Renal cortical epithelial cell (primary cell): Measurements from ENCODE around the gene TECPR1. TPM values are rescaled to one million over a fixed set of nuclear protein-coding genes. Genes with fewer than 3 reads are reported as not detected.
A peak's percentile ranks its signal among the peaks of the same experiment; 100 is the strongest.

Experiments
- DNase-seq: peaks from one replicate; pipeline ENCODE4 v3.0.0-alpha.2; 2011; ENCODE audit warnings: low read depth
- total RNA-seq: library from RNA; depleted of rRNA; stranded (reverse); fragments of >200 nt; gene quantifications from 2 replicates; pipeline ENCODE4 v1.2.3, GENCODE V29; 2014

Gene TECPR1
- total RNA-seq, 1 donor from 2014 or later: 22.0 TPM

DNA sequence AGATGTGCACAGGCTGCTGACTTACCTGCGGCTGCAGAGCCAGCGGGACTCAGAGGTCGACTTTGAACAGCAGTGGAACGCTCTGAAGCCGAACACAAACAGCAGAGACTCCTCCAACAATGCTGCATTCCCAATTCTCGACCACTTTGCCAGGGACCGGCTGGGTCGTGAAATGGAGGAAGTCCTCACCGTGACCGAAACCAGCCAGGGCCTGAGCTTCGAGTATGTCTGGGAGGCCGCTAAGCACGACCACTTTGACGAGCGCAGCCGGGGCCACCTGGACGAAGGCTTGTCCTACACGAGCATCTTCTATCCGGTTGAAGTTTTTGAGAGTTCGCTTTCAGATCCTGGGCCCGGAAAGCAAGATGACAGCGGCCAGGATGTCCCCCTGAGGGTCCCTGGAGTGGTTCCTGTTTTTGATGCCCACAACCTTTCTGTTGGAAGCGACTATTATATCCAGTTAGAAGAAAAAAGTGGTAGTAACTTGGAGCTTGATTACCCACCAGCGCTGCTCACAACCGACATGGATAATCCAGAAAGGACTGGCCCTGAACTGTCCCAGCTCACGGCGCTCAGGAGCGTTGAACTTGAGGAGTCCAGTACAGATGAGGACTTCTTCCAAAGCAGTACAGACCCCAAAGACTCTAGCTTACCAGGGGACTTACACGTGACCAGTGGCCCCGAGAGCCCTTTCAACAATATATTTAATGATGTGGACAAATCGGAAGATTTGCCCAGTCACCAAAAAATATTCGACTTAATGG is 60.2 kb downstream of the TECPR1 start:
- no peak for DNase-seq

- DNase-seq: no peak
These were observed 62.5 kb downstream of the TECPR1 start for GRCh38 chr7:98189559-98189958.

- no peak for DNase-seq
These were observed 64.9 kb downstream of the TECPR1 start for GRCh38 chr7:98187138-98187502.

GRCh38 chr7:98186452-98187137 is 65.4 kb downstream of the TECPR1 start:
- DNase-seq: no peak

- no peak for DNase-seq
These were observed 66.9 kb downstream of the TECPR1 start for GRCh38 chr7:98185101-98185500.

DNA sequence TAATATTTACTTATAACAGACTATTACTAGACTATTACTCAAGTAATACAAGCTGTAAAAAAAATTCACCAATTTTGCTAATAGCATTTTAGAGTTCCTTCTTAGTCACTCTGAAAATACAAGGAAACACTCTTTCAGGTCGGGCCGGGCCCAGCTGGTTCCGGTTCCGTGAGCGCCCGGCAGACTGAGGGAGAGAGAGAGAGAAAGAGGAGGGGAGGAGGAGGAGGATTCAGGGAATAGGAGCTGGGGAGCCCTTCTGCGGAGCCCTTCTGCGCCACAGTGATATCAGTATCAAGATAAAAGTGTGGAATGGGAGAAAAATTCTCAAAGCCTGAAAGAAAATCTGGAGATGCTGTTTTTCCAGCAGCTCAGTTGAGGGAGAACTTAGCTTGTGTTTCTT is 71.3 kb downstream of the TECPR1 start:
- DNase-seq: no peak

- no peak for DNase-seq
These were observed 73.1 kb downstream of the TECPR1 start for GRCh38 chr7:98178762-98179490.

GRCh38 chr7:98178321-98178720 is 73.7 kb downstream of the TECPR1 start:
- DNase-seq: no peak

DNA sequence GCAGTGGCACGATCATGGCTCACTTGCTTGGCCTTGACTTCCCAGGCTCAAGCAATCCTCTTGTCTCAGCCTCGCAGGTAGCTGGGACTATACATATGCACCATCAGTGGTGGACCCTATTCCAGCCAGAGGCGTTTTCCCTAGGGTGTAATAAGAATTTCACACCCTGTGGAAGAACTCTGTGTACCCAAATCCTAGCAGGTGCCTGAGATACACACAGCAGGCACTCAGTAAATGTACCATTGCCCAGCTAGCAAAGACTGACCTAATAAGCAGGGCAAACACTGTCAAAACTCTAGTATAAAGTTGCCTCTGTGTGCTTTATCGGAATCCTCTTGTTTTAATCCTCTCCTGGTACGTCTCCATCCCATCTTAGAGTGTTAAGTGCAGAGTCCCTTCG is 74.5 kb downstream of the TECPR1 start:
- DNase-seq: no peak

- DNase-seq: no peak
These were observed 76.6 kb downstream of the TECPR1 start for GRCh38 chr7:98175260-98175940.

GRCh38 chr7:98174334-98175259 is 77.4 kb downstream of the TECPR1 start:
- no peak for DNase-seq

DNA sequence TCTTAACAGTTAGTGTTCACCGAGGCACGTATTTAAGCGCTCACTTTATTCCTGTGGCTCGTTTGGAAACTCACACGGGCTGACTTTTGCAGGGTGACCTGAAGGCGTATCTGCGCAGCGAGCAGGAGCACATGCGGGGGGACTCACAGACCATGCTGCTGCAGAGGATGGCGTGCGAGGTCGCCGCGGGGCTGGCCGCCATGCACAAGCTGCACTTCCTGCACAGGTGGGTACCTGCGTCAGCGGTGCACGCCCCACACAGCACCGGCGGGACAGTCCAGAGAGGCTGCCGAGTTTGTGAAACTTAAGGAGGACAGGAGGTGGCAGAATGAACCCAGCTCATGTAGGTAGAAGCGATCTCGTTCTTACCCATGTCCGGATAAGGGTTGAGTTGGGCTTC is 80.6 kb downstream of the TECPR1 start:
- no peak for DNase-seq

DNA sequence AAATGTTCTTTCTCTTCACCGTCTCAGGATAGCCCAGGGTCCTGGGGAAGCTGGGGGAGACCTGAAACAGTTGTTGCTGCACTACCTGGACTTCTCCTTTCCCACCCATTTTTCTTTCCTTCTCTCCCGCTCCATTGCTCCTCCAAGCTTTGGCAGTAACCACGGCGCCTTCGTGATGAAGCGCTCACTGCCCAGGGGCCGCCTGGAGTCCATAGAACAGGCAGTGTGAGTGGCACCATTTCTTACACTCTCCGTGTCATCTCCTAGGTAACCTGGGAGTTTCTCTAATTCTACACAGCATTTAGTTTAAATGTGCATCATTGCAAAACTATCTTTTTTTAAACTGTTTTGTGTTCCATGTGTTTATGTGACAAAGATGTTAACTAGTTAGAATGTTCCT is 81.1 kb downstream of the TECPR1 start:
- DNase-seq: no peak

DNA sequence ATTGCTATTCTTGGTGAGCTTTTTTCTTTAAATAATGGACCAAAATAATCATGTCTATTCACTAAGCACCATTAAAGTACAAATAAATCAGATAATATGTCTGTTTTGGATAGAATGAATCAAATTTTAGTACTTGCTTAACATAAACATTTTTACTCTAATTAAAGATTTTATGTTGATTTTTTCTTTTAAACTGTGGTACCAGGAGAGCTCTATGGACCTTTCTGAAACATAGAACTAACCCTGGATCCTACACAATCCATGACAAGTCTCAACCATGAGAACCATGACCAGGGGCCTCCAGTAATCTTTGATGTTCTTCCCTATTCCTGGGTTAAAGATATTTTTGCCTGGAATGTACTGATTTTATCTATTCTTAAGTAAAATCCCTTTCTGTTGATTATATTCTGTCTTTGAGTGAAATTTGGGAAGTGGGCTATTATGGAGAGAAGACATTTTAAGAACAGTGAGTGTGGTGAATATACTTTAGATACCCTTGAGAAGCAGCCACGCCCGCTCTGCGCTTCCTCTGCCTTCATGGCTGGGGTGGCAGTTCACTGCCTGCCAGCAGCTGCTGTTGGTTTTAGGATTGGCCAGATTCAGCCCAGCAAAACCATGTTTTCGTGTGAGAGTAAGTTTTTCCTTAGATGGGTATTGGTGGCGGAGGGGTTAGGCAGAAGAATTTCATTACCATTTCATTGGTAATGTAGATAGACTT is 83.0 kb downstream of the TECPR1 start:
- no peak for DNase-seq

GRCh38 chr7:98168181-98168903 is 83.7 kb downstream of the TECPR1 start:
- peak; percentile 84 for DNase-seq

DNA sequence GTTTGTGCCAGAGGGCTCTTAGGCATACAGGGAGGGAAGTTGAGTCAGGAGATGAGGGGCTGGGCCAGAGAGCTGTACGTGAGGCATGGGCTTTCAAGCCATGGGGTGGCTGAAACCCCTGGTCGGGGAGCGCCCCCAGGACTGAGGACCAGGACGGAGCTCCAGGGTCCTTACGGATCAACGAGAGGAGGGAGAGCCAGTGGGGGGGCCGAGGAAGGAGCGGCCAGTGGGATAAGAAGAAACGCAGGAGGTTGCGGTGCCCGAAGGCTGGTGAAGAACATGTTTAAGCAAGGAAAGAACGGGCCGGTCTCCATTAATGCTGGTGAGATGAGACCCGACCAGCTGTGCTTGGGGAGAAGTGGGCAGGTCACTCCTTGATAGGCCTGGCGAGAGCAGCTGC is 84.4 kb downstream of the TECPR1 start:
- no peak for DNase-seq

- no peak for DNase-seq
These were observed 85.4 kb downstream of the TECPR1 start for GRCh38 chr7:98166668-98166970.

- DNase-seq: peak; percentile 27
These were observed 86.0 kb downstream of the TECPR1 start for GRCh38 chr7:98165827-98166667.
